ENCODE results near the gene SDF2. TPM values are rescaled to one million over a fixed set of nuclear protein-coding genes. Genes with fewer than 3 reads are reported as not detected.

The SDF2 gene
- total RNA-seq (2014; rRNA removed), result 47.5 and 47.6 TPM in 2 replicates
- 59.7 TPM for polyA plus RNA-seq (2012)

GRCh38 chr17:28661635-28662526 lies at the start of gene SDF2, which contains the start of gene SUPT6H:
Gene SDF2 (minus strand): TSS chr17:28661906. CDS start chr17:28661876, 30 bp downstream.
Gene SUPT6H (plus strand): TSS chr17:28662205. CDS start chr17:28673402, 11,197 bp downstream.
- peak; percentile 81 for DNase-seq (ENCODE audit: low read depth)

- peak; percentile 89 for DNase-seq (ENCODE audit: low read depth)
These were observed 49.4 kb upstream of the SDF2 start for GRCh38 chr17:28710861-28711722.

- no peak for DNase-seq (ENCODE audit: low read depth)
These were observed 45.6 kb upstream of the SDF2 start for GRCh38 chr17:28707339-28707720.

GRCh38 chr17:28706471-28707338 lies 45.0 kb upstream of the SDF2 start:
- DNase-seq (ENCODE audit: low read depth), result no peak

GRCh38 chr17:28705728-28706334 lies 44.1 kb upstream of the SDF2 start:
- DNase-seq (ENCODE audit: low read depth), result no peak

GRCh38 chr17:28705074-28705659 lies 43.5 kb upstream of the SDF2 start:
- no peak for DNase-seq (ENCODE audit: low read depth)

- DNase-seq (ENCODE audit: low read depth), result no peak
These were observed 42.6 kb upstream of the SDF2 start for GRCh38 chr17:28704219-28704858.

- DNase-seq (ENCODE audit: low read depth), result no peak
These were observed 42.0 kb upstream of the SDF2 start for GRCh38 chr17:28703552-28704218.

GRCh38 chr17:28702752-28703150 lies 41.0 kb upstream of the SDF2 start:
- no peak for DNase-seq (ENCODE audit: low read depth)

GRCh38 chr17:28702026-28702751 lies 40.5 kb upstream of the SDF2 start:
- no peak for DNase-seq (ENCODE audit: low read depth)

GRCh38 chr17:28700830-28701492 lies 39.3 kb upstream of the SDF2 start:
- no peak for DNase-seq (ENCODE audit: low read depth)

GRCh38 chr17:28700278-28700677 lies 38.6 kb upstream of the SDF2 start:
- no peak for DNase-seq (ENCODE audit: low read depth)

- no peak for DNase-seq (ENCODE audit: low read depth)
These were observed 36.7 kb upstream of the SDF2 start for GRCh38 chr17:28698253-28698941.

- no peak for DNase-seq (ENCODE audit: low read depth)
These were observed 32.2 kb upstream of the SDF2 start for GRCh38 chr17:28693869-28694268.

GRCh38 chr17:28689011-28689410 lies 27.3 kb upstream of the SDF2 start:
- no peak for DNase-seq (ENCODE audit: low read depth)

GRCh38 chr17:28688481-28688880 lies 26.8 kb upstream of the SDF2 start:
- DNase-seq (ENCODE audit: low read depth), result no peak

- DNase-seq (ENCODE audit: low read depth), result no peak
These were observed 24.6 kb upstream of the SDF2 start for GRCh38 chr17:28686296-28686695.

- DNase-seq (ENCODE audit: low read depth), result no peak
These were observed 23.7 kb upstream of the SDF2 start for GRCh38 chr17:28685366-28685765.

All from LHCN-M2 (cell line).